Hepatic stellate cell (primary cell): ENCODE data around the gene SLC29A2.
A peak's percentile ranks its signal among the peaks of the same experiment; 100 is the strongest.
"Not testable (repeated sequence)": the region's sequence is repeated elsewhere in the genome, so short reads cannot be mapped to it uniquely, and the experiment has no call there.

Experiments used
- DNase-seq: peaks from one replicate; pipeline ENCODE4 v3.0.0; 2011; ENCODE audit warnings: low spot score

The SLC29A2 gene

DNA sequence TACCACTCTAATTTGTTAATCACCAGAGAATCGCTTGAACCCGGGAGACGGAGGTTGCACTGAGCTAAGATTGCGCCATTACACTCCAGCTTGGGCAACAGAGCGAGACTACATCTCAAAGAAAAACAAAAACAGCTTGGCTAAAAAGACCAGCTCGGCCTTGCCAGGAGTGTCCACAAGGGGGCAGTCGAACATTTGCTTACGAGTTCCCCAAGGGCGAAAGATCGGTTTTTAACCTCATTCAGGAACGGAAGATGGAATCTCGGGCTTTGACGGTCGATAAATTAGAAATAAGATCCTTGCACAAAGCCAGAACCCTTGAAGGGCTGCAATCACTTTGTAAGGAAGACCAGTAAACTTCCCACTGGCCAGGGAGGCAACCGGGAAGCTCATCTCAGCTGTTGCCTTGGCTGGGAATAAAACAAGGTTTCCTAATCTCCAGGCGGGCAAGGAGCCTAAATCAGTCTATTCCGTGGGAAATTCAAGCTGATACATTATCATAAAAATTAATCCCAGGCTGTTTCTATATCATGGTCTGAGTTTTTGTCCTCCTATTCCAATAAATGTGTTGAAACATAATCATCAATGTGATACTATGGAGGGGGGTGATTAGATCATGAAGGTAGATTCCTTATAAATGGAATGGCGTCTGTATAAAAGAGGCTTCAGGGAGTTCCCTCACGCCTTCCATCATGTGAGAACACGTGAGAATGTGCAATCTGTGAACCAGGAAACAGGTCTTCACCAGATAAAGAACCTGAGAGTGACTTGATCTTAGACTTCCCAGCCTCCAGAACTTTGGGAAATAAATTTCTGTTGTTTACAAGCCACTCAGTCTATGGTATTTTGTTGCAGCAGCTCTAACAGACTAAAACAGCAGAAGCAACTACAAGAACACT lies 14.9 kb upstream of the SLC29A2 start:
- peak; percentile 64 for DNase-seq

DNA sequence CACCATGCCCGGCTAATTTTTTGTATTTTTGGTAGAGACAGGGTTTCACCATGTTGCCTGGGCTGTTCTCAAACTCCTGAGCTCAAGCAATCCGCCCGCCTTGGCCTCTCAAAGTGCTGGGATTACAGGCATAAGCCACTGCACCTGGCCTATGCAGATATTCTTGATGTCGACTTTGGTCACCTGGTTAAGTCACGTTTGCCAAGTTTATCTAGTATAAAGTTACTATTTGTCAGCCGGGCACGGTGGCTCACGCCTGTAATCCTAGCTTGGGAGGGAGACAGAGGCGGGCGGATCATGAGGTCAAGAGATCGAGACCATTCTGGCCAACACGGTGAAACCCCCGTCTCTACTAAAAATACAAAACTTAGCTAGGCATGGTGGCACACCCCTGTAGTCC lies 12.8 kb upstream of the SLC29A2 start:
- DNase-seq: not testable (repeated sequence)

DNA sequence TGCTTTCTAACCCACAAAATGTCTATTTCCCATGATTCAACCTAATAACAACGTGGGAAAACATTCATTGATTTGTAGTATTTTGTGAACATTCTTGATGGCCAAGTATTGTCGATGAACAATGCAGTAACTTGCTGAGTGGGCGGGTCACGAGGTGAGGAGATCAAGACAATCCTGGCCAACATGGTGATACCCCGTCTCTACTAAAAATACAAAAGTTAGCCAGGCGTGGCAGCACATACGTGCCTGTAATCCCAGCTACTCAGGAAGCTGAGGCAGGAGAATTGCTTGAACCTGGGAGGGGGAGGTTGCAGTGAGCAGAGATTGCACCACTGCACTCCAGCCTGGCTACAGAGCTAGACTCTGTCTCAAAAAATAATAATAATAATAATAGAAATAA lies 8.7 kb upstream of the SLC29A2 start:
- not testable (repeated sequence) for DNase-seq

DNA sequence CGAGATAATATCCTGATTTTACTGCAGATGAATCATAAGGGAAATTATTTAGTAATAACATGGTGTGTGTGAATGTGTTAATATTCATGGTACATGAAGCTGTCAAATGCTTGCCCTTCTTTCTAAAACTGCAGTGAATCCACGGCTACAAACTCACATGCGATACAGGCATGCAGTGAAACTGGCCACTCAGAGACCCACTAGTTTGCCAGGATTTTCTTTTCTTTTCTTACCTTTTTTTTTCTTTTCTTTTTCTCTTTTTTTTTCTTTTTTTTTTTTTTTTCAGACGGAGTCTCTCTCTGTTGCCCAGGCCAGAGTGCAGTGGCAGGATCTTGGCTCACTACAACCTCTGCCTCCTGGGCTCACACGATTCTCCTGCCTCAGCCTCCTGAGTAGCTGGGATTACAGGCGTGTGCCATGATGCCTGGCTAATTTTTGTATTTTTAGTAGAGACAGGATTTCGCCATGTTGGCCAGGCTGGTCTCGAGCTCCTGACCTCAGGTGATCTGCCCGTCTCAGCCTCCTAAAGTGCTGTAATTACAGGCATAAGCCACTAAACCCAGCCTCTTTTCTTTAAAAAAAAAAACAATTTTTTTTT lies 2.2 kb upstream of the SLC29A2 start:
- not testable (repeated sequence) for DNase-seq

DNA sequence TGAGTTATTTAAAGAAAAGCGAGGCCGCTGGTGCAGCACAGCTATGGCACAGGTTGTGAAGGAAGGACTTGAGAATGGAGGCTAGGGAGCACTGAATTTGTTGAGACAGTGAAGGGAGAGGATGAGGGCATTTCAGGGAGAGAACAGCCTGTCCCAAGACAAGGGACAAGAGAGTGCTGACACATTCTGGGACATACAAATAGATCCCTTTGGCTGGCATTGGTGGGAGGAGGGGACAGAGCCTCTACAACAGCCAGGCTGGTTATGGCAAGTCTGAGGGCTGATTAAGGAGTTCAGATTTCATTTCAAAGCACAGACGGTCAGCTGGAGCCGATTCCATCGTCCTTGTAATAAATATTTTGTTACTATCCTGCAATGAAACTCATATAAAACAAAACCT lies 1.7 kb upstream of the SLC29A2 start:
- DNase-seq: no peak

DNA sequence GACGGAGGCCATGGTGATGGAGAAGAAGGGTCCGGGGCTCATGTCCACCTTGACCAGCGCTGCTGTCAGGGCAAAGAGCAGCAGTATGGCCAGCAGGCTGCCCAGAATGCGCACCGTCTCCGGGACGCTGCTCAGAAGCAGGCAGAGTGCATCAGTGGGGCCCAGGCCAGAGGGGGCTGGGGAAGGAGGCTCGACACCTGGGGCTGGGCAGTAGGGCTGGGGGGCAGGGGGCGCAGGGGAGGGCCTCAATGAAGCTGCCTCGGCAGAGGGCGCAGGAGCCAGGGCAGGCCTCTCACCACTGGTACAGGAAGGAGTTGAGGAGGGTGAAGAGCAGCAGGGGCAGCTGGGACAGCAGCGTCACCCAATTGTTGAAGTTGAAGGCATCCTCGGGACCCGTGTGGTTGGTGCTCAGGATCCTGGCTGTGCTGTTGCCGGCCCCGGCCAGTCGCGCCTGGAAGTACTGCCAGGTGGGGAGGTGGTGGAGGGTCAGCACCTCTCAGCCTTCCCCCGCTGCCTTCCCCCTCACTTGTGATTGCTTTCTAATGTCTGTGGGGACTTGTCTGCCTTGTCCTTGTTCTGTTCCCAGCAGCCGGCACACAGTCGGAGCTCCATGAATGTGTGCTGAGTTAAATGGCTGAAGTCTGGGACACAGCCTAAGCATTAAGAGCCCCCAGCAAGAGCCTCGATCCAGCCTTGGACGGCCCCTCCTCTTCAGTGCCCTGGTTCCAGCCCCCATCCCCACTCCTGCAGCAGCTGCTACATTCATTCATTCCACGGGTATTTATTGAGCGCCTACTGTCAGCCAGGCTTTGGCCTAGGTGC lies 2.3 kb downstream of the SLC29A2 start:
- no peak for DNase-seq

DNA sequence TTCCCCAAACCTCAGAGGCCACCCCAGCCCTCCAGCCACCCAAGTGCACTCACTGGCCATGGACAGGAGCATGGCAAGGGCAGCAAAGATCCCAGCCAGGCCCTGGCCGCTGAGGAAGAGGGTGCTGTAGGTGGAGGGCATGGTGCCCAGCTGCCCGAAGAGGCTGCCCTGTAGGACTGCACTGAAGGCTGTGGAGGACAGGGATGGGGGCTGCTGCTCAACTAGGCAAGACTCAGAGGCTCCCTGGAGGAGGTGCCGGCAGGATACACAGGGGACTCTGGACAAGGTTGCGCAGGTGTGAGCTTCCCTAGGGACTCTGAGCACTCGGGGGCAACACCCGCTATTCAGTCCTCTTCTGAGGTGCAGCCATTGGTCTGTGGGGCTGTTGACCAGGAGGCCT lies 3.1 kb downstream of the SLC29A2 start:
- DNase-seq: no peak

DNA sequence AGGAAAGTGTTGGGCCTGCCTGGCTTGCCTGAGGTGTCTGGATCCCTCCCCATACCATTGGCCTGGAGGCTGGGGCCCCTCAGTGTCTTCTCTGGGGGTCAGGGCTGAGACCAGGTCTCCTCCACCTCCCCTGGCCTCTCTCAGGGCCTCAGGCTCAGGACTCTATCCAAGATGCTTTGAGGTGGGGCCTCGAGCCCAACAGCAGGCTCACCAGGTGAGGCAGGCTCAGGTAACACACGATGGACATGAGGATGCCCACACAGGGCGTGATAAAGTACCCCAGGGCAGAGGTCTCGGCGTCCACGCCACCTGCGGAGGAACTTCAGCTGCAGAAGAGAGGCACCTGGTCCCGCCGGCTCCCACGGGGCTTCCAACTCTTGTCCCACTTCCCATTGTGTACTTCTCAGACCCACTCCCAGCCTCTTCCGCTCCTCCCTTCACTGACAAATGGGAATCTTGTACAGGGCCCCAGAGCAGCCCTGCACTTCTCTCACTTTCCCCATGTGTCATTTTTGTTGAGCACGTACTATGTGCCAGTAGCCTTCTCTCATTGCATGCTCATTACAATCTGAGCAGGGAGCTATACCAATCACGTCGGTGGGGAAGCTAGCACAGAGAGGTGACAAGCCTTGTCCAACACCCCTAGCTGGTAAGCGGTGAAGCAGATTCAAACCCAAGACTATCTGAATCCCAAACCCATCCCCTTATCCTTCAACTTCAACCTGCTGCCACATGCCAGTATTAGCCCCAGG lies 3.8 kb downstream of the SLC29A2 start:
- no peak for DNase-seq

DNA sequence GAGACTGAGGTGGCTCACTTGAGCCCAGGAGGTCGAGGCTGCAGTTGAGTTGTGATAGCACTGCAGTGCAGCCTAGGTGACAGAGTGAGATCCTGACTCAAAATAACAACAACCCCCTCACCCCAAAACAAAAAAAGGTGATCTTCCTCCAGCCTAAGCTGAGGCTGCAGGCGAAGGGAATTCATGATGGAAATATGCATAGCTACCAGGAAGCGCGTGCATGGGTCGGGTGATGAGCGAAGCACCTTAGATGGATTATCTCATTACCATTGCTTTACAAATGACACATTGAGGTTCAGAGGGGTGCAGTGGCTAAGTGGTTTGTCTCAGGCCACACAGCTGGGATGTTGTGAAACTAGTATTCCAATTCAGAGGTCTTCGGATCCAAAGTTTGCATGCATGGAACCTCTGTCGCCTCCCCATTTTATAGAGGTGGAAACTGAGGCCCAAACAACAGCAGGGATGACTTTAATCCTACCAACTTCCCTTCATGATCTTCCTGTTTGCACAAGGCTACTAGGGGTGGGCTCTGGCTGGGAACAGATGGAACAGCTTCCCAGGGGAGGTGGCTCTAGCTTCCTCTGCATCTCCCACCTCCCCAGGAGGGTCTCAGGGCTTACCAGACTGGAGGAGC lies 4.6 kb downstream of the SLC29A2 start:
- DNase-seq: no peak

DNA sequence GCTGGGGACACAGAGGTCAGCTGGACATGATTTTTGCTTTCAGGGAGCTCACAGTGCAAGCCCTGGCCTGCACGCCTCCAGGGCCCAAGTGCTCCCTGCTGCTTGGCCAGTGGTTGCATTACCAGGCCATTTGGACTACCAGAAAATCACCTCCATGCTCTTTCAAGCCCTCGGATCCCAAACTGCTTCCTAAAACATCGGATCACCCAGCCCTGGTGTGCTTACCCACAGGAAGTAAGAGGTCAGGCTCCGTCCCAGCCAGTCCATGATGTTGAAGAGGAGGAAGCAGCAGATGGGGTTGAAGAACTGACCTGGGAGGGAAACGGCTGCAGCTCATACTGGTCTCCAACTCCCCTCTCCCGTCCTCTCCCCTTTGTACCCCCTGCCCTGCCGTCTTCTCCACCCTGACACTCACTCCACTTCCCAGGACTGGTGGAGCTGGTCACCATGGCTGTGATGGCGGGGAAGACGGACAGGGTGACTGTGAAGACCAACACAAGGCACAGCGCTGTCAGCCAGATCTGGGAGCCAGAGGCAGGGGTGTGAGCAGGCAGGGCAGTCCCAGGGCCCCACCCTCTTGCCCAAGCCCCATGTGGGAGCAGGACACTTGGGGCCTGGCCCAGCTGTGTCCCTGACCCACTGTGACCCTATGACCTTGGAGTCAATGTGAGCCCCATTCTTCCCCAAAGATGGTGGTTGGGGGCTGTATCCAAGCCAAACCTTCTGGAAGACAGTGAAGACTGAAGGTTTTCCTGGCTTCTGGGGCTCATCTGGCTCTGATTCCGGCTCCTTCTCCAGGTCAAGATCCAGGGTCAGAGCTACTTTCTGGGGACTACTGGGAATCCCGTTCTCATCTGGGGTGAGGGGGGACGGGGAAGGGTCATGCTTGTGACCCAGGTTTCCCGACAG lies 5.6 kb downstream of the SLC29A2 start:
- DNase-seq: no peak

DNA sequence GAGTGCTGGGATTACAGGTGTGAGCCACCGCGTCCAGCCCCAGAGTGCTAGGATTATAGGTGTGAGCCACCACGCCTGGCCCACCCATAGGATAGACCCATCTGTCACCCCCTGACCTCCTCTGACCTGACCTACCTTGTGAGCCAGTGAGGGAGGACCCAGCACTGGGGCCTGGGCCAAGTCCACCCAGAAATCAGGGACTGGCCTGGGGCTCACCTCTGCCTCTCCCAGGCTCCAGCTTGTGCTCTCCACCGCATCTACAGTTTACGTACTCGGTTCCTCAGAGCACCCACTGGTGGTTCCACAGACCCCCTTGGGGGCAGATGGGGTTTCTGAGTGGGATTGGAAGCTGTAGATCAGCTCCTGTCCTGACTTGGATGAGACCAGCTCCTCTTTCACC lies 6.4 kb downstream of the SLC29A2 start:
- DNase-seq: no peak

DNA sequence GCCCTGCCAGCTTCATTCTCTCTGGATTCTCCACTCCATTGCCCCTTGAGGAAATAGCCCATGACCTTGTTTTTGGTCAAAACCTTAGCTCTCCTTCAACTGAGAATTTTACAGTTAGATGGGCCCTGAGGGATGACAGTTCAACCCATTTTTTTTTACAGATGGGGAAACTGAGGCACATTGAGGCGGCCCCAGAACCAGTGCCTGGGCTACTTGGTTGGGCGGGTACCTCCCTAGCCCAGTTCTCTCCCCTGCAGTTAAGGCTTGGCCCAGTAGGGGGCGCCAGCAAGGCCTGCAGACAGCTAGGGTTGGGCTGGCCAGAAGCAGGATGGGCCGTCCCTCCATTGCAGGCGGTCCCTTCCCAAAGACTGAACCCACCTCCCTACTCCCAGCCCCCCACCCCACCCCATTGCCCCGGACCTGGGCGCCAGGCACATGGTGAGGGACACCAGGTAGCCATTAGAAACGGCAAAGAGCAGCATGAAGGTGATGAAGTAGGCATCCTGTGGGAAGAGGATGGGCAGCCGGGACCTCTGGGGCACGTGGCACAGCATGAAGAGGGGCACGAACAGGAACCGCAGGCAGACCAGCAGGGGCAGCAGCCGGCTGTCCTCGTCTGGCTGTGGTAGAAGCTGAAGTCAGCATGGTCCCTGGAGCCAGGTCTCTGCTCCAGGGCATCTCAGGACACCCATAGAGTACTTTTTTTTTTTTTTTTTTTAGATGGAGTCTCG lies 7.6 kb downstream of the SLC29A2 start:
- no peak for DNase-seq

DNA sequence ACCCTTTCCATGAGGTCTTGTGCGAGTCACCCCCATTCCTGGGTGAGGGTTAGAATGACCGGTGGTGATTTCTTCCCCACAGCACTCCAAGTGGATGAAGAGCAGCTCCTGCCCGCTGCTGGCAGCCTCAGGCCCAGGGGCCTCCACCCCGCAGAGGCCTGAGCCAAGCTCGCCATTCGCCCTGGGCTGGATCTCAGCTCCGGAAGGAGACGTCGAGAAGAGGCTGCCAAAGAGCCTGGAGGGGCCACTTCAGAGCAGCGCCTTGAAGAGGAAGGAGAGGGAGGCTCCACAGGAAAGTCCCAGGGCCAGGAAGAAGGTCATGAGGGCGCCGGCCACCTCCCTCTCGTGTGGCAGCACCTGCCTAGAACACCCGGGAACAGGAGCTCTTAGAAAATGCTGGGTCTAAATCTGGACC lies 8.4 kb downstream of the SLC29A2 start:
- no peak for DNase-seq

DNA sequence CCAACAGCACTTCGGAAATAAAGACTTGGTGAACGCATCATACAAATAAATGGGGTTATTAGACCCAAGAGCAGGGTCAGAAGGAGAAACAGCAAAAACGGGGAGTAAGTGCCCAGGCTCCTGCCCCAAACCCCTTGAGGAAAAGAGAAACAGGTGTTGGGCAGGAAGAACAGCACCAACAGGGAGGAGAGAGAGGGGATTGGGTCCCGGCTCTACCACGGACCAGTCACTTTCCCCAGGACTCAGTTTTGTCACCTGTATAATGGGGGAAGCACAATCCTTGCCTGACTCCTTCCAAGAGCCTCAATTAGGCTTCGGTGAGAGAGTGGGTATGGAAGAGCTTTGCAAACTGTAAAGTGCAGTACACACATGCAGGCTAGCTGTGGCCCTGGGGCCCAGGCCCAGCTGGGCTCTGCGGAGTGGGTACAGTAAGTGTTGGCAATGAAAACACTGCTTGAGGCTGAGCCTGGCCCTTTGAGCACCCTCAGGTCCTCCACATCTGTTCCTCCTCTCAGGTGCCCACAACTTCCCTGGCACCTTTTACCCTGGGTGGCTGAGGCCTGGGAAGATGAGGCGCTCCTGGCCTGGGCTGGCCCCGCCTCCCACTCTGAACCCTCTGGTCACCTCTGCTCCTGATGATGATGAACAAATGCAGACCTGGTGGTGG lies 8.9 kb downstream of the SLC29A2 start:
- DNase-seq: no peak

DNA sequence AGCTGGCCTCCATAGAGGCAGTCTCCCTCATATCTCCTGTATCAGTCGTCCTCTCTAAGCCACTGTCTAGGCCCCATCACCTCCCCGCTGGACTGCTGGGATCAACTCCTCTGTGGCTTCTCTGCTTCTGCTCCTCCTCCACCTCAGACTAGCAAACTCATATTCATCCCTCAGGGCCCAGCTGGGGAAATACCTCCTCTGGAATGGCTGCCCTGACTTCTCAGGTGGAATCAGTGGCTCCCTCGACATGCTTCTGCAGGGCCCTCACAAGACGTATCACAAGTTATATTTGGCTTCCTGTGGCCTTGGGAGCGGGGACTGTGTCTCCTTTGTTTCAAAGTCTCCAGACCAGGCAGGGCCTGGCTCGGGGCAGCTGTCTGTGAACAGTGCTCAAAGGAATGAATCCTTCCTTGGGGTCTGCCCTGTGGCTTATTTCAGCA lies 10.0 kb downstream of the SLC29A2 start:
- DNase-seq: no peak

DNA sequence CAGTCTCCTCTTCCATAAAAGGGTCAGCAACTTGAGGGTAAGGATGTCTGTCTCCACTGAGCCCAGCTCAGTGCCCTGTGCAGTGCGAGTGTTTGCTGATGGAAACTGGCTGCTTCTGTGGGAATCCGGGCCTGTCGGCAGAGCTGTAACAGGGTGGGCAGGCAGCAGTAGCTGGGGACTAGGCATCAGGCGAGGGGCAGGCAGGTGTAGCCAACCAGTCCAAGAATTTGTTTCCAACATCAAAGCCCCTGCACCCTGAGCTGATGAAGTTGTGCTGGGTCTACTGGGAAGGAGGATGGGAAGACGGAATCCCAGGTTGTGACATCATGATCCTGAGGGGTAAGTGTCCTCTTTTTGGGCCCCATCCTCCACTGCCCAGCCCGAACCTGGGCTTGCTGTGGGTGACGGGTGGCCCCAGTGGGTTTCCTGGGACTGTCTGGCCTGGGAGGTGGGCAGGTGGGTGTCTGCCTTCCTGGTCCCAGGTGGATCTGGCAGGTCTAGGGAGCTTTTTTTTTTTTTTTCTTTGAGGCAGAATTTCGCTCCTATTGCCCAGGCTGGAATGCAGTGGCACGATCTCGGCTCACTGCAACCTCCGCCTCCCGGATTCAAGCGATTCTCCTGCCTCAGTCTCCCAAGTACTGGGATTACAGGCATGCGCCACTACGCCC lies 11.0 kb downstream of the SLC29A2 start:
- no peak for DNase-seq

DNA sequence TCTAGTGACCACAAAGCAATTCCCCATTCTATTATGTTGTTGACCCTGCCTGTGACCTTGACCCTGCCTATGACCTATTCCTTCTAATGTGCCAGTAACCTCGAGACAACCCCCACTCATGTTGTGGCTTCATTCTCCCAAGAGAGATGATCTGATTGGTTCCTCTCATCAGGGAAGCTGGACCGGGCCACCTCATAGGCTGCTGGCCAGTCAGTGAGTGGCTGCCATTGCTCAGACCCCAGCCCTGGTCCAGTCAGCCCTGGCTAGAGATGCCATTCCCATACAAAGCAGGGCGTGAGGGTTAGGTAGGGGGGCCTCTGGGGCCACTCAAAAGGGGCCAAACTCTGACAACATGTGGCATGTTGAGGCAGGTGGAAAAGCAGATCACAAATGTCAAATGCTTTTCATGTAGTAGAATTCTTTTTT lies 11.9 kb downstream of the SLC29A2 start:
- no peak for DNase-seq

DNA sequence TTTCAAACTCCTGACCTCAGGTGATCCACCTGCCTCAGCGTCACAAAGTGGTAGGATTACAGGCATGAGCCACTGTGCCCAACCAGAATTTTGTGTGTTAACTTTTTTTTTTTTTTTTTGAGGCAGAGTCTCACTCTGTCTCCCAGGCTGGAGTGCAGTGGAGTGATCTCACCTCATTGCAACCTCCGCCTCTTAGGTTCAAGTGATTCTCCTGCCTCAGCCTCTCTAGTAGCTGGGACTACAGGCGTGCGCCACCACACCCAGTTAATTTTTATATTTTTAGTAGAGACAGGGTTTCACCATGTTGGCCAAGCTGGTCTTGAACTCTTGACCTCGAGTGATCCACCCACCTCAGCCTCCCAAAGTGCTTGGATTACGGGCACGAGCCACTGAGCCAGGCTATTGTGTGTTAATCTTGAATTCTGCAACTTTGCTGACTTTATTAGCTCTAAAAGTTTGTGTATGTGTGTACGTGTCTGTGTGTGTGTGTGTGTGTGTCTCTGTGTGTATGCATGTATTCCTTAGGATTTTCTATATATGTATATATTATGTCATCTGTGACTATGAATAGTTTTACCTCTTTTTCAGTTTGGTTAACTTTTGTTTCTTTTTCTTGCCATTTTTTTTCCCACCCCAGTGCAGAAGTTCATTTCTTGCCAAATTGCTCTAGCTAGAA lies 20.9 kb downstream of the SLC29A2 start:
- DNase-seq: not testable (repeated sequence)
